ENCODE data around the gene CEND1. TPM values are rescaled to one million over a fixed set of nuclear protein-coding genes. Genes with fewer than 3 reads are reported as not detected.

The CEND1 gene
- polyA plus RNA-seq, 1 donor from 2014 or later = 11.8 TPM

GRCh38 chr11:749731-750130 is 40.2 kb downstream of the CEND1 start:
- Histone ChIP-seq H3K4me3 (ENCODE audit: low read length) (no peak overlapping the region), H3K9me2 (ENCODE audit: insufficient read depth, low read length) (no peaks in the 10 kb centered on the region), H2AFZ (ENCODE audit: low read depth, low read length) (no peak overlapping the region), H3K9me3 (ENCODE audit: low read length) (no peaks in the 10 kb centered on the region), H3K27me3 (ENCODE audit: insufficient read depth, low read depth, low read length) (no peaks in the 10 kb centered on the region), H3K27ac (ENCODE audit: low read length) (no peak overlapping the region), H3K36me3 (ENCODE audit: insufficient read depth, low read length) (no peaks in the 10 kb centered on the region), H3F3A (ENCODE audit: insufficient read depth, low read length, poor library complexity, severe bottlenecking) (no peaks in the 10 kb centered on the region), H4K20me1 (ENCODE audit: insufficient read depth) (no peaks in the 10 kb centered on the region), H3K79me2 (replicated peaks; ENCODE audit: insufficient read depth, low read length) (peaks cover 26% of the 10 kb centered on the region), H3K4me2 (ENCODE audit: low read length) (no peak overlapping the region), H3K9ac (ENCODE audit: low read length) (no peak overlapping the region)
- no peak for TF ChIP-seq REST (IDR thresholded peaks at IDR 0.05; ENCODE audit: borderline replicate concordance)
- TF ChIP-seq POLR2AphosphoS5 (IDR thresholded peaks at IDR 0.05) = no peak
- TF ChIP-seq RAD21 (conservative IDR thresholded peaks at IDR 0.05) = no peak
- no peak for TF ChIP-seq CTCF (IDR thresholded peaks at IDR 0.05; ENCODE audit: poor library complexity, severe bottlenecking)
- TF ChIP-seq MXI1 (conservative IDR thresholded peaks at IDR 0.05; ENCODE audit: poor library complexity, severe bottlenecking) = no peak
- TF ChIP-seq SMC3 (conservative IDR thresholded peaks at IDR 0.05; ENCODE audit: poor library complexity) = no peak
- TF ChIP-seq EP300 (conservative IDR thresholded peaks at IDR 0.05; ENCODE audit: poor library complexity, severe bottlenecking) = no peak
- no peak for TF ChIP-seq TAF1 (IDR thresholded peaks at IDR 0.05; ENCODE audit: low read depth)
- TF ChIP-seq EZH2 (IDR thresholded peaks at IDR 0.05; ENCODE audit: borderline replicate concordance, insufficient read depth, low read length, poor library complexity, severe bottlenecking) = no peak

- no peak for TF ChIP-seq MXI1 (conservative IDR thresholded peaks at IDR 0.05; ENCODE audit: poor library complexity, severe bottlenecking)
- no peak for TF ChIP-seq CTCF (IDR thresholded peaks at IDR 0.05; ENCODE audit: poor library complexity, severe bottlenecking)
- TF ChIP-seq RAD21 (conservative IDR thresholded peaks at IDR 0.05) = no peak
- no peak for TF ChIP-seq EP300 (conservative IDR thresholded peaks at IDR 0.05; ENCODE audit: poor library complexity, severe bottlenecking)
- no peak for TF ChIP-seq REST (IDR thresholded peaks at IDR 0.05; ENCODE audit: borderline replicate concordance)
- no peak for TF ChIP-seq POLR2AphosphoS5 (IDR thresholded peaks at IDR 0.05)
- TF ChIP-seq TAF1 (IDR thresholded peaks at IDR 0.05; ENCODE audit: low read depth) = no peak
- no peak for TF ChIP-seq SMC3 (conservative IDR thresholded peaks at IDR 0.05; ENCODE audit: poor library complexity)
- no peak for TF ChIP-seq EZH2 (IDR thresholded peaks at IDR 0.05; ENCODE audit: borderline replicate concordance, insufficient read depth, low read length, poor library complexity, severe bottlenecking)
- Histone ChIP-seq H3K36me3 (ENCODE audit: insufficient read depth, low read length) (no peaks in the 10 kb centered on the region), H2AFZ (ENCODE audit: low read depth, low read length) (no peak overlapping the region), H3K9me2 (ENCODE audit: insufficient read depth, low read length) (no peaks in the 10 kb centered on the region), H3K9me3 (ENCODE audit: low read length) (no peaks in the 10 kb centered on the region), H3K79me2 (replicated peaks; ENCODE audit: insufficient read depth, low read length) (peaks cover 26% of the 10 kb centered on the region), H4K20me1 (ENCODE audit: insufficient read depth) (no peaks in the 10 kb centered on the region), H3K27ac (ENCODE audit: low read length) (no peak overlapping the region), H3K27me3 (ENCODE audit: insufficient read depth, low read depth, low read length) (no peaks in the 10 kb centered on the region), H3K9ac (ENCODE audit: low read length) (peak overlapping the region; percentile 94), H3K4me3 (ENCODE audit: low read length) (peak overlapping the region; percentile 97), H3F3A (ENCODE audit: insufficient read depth, low read length, poor library complexity, severe bottlenecking) (no peaks in the 10 kb centered on the region), H3K4me2 (ENCODE audit: low read length) (peak overlapping the region; percentile 94)
These were observed 41.9 kb downstream of the CEND1 start for GRCh38 chr11:748007-748359.
